Chondrocyte (in vitro differentiated cells): ENCODE data around the gene LHFPL2. TPM values are rescaled to one million over a fixed set of nuclear protein-coding genes. Genes with fewer than 3 reads are reported as not detected.
A peak's percentile ranks its signal among the peaks of the same experiment; 100 is the strongest.

Experiments
- DNase-seq: peaks from one replicate; pipeline ENCODE4 v3.0.0; 2021; ENCODE audit warnings: mixed read lengths, low spot score
- H3K27ac Mint-ChIP-seq: one replicate; pipeline ENCODE4 v1.8.0; 2021; ENCODE audit warnings: mild to moderate bottlenecking, moderate library complexity, mixed read lengths; ENCODE audit not compliant: unreplicated experiment
- H3K27me3 Mint-ChIP-seq: 2 replicates; pipeline ENCODE4 v1.8.0; 2021; ENCODE audit warnings: low read depth, mixed read lengths
- H3K36me3 Mint-ChIP-seq: 2 replicates; pipeline ENCODE4 v1.8.0; 2021; ENCODE audit warnings: low read depth, mixed read lengths
- H3K4me1 Mint-ChIP-seq: 2 replicates; pipeline ENCODE4 v1.8.0; 2021; ENCODE audit warnings: low read depth, mild to moderate bottlenecking, mixed read lengths
- H3K4me3 Mint-ChIP-seq: one replicate; pipeline ENCODE4 v1.8.0; 2021; ENCODE audit warnings: mild to moderate bottlenecking, moderate library complexity, mixed read lengths; ENCODE audit not compliant: unreplicated experiment
- H3K9me3 Mint-ChIP-seq: 2 replicates; pipeline ENCODE4 v1.8.0; 2021; ENCODE audit warnings: low read depth, mixed read lengths
- total RNA-seq: library from RNA; stranded (reverse); gene quantifications from 3 replicates; pipeline ENCODE4 v1.2.1, GENCODE V29; 2021
- TF ChIP-seq, protein P1 (sequence below): fragments of 200-600 bp; sonication (generic); IDR thresholded peaks from 2 replicates; pipeline ENCODE4 v1.5.0; 2021; ENCODE audit warnings: antibody characterized with exemption, mild to moderate bottlenecking, moderate library complexity

The LHFPL2 gene
- total RNA-seq, 1 donor from 2014 or later = 49.4 TPM

GRCh38 chr5:78545406-78545805 lies 103.2 kb downstream of the LHFPL2 start:
- Mint-ChIP-seq H3K4me3 (no peak overlapping the region), H3K36me3 (peaks cover 8% of the 10 kb centered on the region), H3K27ac (no peak overlapping the region), H3K27me3 (no peaks in the 10 kb centered on the region), H3K4me1 (peaks cover 67% of the 10 kb centered on the region), H3K9me3 (no peaks in the 10 kb centered on the region)
- DNase-seq = no peak
- TF ChIP-seq, protein P1, sequence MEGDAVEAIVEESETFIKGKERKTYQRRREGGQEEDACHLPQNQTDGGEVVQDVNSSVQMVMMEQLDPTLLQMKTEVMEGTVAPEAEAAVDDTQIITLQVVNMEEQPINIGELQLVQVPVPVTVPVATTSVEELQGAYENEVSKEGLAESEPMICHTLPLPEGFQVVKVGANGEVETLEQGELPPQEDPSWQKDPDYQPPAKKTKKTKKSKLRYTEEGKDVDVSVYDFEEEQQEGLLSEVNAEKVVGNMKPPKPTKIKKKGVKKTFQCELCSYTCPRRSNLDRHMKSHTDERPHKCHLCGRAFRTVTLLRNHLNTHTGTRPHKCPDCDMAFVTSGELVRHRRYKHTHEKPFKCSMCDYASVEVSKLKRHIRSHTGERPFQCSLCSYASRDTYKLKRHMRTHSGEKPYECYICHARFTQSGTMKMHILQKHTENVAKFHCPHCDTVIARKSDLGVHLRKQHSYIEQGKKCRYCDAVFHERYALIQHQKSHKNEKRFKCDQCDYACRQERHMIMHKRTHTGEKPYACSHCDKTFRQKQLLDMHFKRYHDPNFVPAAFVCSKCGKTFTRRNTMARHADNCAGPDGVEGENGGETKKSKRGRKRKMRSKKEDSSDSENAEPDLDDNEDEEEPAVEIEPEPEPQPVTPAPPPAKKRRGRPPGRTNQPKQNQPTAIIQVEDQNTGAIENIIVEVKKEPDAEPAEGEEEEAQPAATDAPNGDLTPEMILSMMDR = no peak

DNA sequence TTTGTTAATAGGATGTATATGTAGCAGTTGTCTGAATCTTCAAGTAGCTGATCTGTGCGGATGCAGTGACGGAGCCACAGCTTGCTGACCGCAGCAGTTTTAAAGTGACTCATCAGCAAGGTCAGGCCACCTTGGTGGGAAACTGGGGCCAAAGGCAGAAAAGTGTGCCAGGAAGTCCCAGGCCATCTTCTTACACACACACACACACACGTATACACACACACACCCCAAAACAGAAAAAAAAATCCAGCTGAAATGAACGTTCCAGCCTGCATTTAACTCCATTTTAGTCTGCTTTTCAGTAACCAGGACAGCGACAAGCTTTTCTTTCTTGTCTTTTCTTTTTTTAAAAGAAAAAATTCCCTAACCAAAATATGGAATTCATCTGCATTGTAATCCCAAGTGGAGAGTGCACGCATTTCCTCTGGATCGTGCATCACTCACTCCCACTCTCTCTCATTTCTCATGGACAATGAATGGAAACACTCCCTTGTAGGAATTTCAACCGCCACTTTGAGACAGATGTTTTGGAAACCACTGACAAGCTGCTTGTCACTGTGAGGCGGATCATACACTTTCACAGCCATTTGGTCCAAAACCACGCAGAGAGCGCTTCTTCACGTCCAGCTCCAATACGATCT lies 103.9 kb downstream of the LHFPL2 start:
- H3K4me1 Mint-ChIP-seq = peaks cover 68% of the 10 kb centered on the region
- peaks cover 5% of the 10 kb centered on the region for H3K36me3 Mint-ChIP-seq
- peak overlapping the region; percentile 29 for H3K4me3 Mint-ChIP-seq
- H3K27me3 Mint-ChIP-seq = no peaks in the 10 kb centered on the region
- TF ChIP-seq, protein P1 = no peak
- no peak for DNase-seq
- peak overlapping the region; percentile 95 for H3K27ac Mint-ChIP-seq
- no peaks in the 10 kb centered on the region for H3K9me3 Mint-ChIP-seq

- Mint-ChIP-seq H3K9me3 (no peaks in the 10 kb centered on the region), H3K36me3 (peaks cover 5% of the 10 kb centered on the region), H3K27me3 (no peaks in the 10 kb centered on the region), H3K4me1 (peaks cover 68% of the 10 kb centered on the region), H3K4me3 (no peak overlapping the region), H3K27ac (peak overlapping the region; percentile 95)
- no peak for DNase-seq
- TF ChIP-seq, protein P1 = no peak
These were observed 104.7 kb downstream of the LHFPL2 start for GRCh38 chr5:78543916-78544315.

DNA sequence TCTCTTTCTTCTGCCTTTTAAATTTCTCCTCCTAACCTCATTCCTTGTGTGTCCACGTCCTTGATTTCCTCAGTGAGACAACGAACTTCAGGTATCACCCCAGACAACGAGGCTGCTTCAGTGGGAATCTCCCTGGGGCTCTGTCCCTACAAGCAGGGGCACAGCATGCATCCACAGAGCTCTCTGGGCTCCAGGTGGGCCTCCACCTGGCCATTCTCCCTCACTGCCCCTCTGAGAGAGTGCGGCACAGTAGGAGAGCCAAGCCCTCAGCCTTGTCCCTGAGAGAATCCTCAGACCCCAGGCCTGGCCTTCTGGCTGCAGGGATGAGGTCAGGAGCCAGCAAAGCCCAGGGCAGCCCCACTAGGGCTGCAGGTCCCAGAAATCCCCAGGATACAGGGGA lies 105.3 kb downstream of the LHFPL2 start:
- Mint-ChIP-seq H3K27me3 (no peaks in the 10 kb centered on the region), H3K4me3 (no peak overlapping the region), H3K9me3 (no peaks in the 10 kb centered on the region), H3K36me3 (peaks cover 5% of the 10 kb centered on the region), H3K4me1 (peaks cover 66% of the 10 kb centered on the region), H3K27ac (peak overlapping the region; percentile 8)
- DNase-seq = no peak
- TF ChIP-seq, protein P1 = no peak

DNA sequence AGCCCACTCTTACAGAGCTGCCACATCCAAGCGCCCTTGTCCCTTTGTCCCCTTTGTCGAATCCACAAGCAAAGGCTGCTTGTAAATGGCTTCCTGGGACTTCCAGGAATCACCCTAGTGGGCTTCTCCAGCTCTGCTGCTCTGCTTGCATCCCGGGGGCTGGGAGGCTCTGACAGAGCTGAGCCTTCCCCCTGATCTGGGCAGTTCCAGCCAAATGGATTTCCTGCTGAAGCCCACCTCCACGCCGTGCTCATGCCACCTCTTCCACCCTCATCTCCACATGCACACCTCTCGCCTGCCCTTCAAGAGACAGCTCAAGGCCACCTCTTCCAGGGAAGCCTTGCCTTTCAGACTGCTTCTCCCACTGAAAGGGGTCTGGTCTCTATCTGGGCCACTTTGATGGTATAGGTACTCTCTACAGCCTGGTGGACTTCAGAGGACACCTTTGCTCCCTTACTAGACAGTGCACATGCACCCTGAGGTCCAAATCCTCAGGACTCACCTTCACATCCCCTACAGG lies 106.2 kb downstream of the LHFPL2 start:
- Mint-ChIP-seq H3K4me3 (no peak overlapping the region), H3K27me3 (no peaks in the 10 kb centered on the region), H3K9me3 (no peaks in the 10 kb centered on the region), H3K4me1 (peaks cover 65% of the 10 kb centered on the region), H3K27ac (no peak overlapping the region), H3K36me3 (peaks cover 4% of the 10 kb centered on the region)
- TF ChIP-seq, protein P1 = no peak
- DNase-seq = no peak
